Spleen (tissue), 11 donors: ENCODE measurements around the gene PMPCA. TPM values are rescaled to one million over a fixed set of nuclear protein-coding genes. Genes with fewer than 3 reads are reported as not detected.

Experiments used
- DNase-seq: peaks from one replicate; pipeline ENCODE4 v3.0.0-alpha.2; 2020
- H3K27ac ChIP-seq, 8 donors: fragments of 200-600 bp; sonication (generic) in 7 of 8; 1 replicate in 4 of 8; 2 replicates in 4 of 8; pipeline versions ENCODE4 v1.5.0 to v1.8.0; 2016 to 2021; ENCODE audit warnings: inconsistent platforms in 4 of 8, mild to moderate bottlenecking in 4 of 8, moderate library complexity in 1 of 8
- H3K27me3 ChIP-seq, 7 donors: fragments of 200-600 bp; sonication (generic) in 6 of 7; replicated peaks in 1 of 7; 1 replicate in 4 of 7; 2 replicates in 3 of 7; pipeline versions ENCODE4 v1.5.0 to v1.8.0; 2016 to 2021; ENCODE audit warnings: inconsistent platforms in 3 of 7, mild to moderate bottlenecking in 1 of 7
- H3K36me3 ChIP-seq, 6 donors: fragments of 200-600 bp; sonication (generic) in 5 of 6; 1 replicate in 4 of 6; 2 replicates in 2 of 6; pipeline versions ENCODE4 v1.5.0 to v1.8.0; 2016 to 2021; ENCODE audit warnings: inconsistent platforms in 2 of 6
- H3K4me1 ChIP-seq, 6 donors: fragments of 200-600 bp; sonication (generic) in 5 of 6; 1 replicate in 3 of 6; 2 replicates in 3 of 6; pipeline versions ENCODE4 v1.5.0 to v1.8.0; 2016 to 2021; ENCODE audit warnings: inconsistent platforms in 3 of 6
- H3K4me3 ChIP-seq, 8 donors: fragments of 200-600 bp; sonication (generic) in 7 of 8; 1 replicate in 4 of 8; 2 replicates in 4 of 8; pipeline versions ENCODE4 v1.5.0 to v1.8.0; 2016 to 2021; ENCODE audit warnings: inconsistent platforms in 4 of 8, mild to moderate bottlenecking in 4 of 8, moderate library complexity in 2 of 8
- H3K9me3 ChIP-seq, 8 donors: fragments of 200-600 bp; sonication (generic) in 7 of 8; 1 replicate in 4 of 8; 2 replicates in 4 of 8; pipeline versions ENCODE4 v1.5.0 to v1.8.0; 2016 to 2021; ENCODE audit warnings: inconsistent platforms in 4 of 8
- CTCF ChIP-seq, 11 experiments: fragments of 200-600 bp in 7 of 11; fragments of 450-650 bp in 4 of 11; sonication (generic) in 4 of 11; IDR thresholded peaks in 8 of 11; conservative IDR thresholded peaks in 3 of 11; 1 replicate in 7 of 11; 2 replicates in 4 of 11; pipeline versions ENCODE4 v1.4.0 to v1.8.0; 2016 to 2021; ENCODE audit warnings: antibody characterized with exemption in 11 of 11, inconsistent platforms in 4 of 11, mild to moderate bottlenecking in 1 of 11
- POLR2A ChIP-seq, 3 donors: fragments of 450-650 bp; IDR thresholded peaks; one replicate each; pipeline ENCODE4 v1.5.1; 2017; ENCODE audit warnings: antibody characterized with exemption in 3 of 3, mild to moderate bottlenecking in 1 of 3
- POLR2AphosphoS5 ChIP-seq, 3 donors: sonication (generic); formaldehyde crosslinking; IDR thresholded peaks; one replicate each; pipeline ENCODE4 v1.5.1; 2017; ENCODE audit warnings: antibody characterized with exemption in 3 of 3
- WGBS, 5 donors: extraction: QIAGEN DNeasy Blood & Tissue Kit in 3 of 5; methylation state at CpG; one replicate each; pipeline versions ENCODE4 v1.1.5 to v1.1.7; 2013 to 2018; 5-methylcytosine and 5-hydroxymethylcytosine counted together
- intact Hi-C: fragments of 100-400 bp; cut with DNase I; formaldehyde crosslinking; loops from one replicate; pipeline ENCODE4 v1.15.0; 2023; ENCODE audit warnings: low total_unique reads
- polyA plus RNA-seq, 3 donors: library from polyadenylated mRNA; stranded (reverse); fragments of 200-250 nt; gene quantifications; one replicate each; pipeline ENCODE4 v1.2.1, GENCODE V29; 2013
- total RNA-seq, 7 donors: library from RNA; depleted of rRNA in 3 of 7; stranded (reverse); fragments of >200 nt in 3 of 7; fragmentation: NEBNext Ultra II Directional in 4 of 7; extraction: Animal tissue kit (Norgen Biotek cat#: 25700) in 4 of 7; gene quantifications; one replicate each; pipeline versions ENCODE4 v1.1.0 to v1.2.1, GENCODE V29; 2016 to 2021
- donor health status: healthy with polysubstance abuse.
- donor health status: DM: no; HTN: no; CAD: no; lungs with moderate emphysema.
- donor health status: DM: no; HTN: no; CAD: no.
- donor health status: Bipolar disorder and iron deficiency.
- donor health status: healthy.
- donor health status: DM: no; HTN: no; CAD: no.
- donor health status: DM: yes; HTN: yes; CAD: no.

Gene PMPCA
- total and polyA plus RNA-seq, 10 donors: 36.8 to 56.2 (median 47.1) TPM

GRCh38 chr9:136430588-136431234 is 20.3 kb downstream of the PMPCA start:
- Histone ChIP-seq H3K36me3 (peaks cover 0 to 88% (median 38%) of the 10 kb centered on the region in 6 donors), H3K4me3 (no peak overlapping the region), H3K9me3 (no peaks in the 10 kb centered on the region), H3K27ac (peak overlapping the region in 6 of 8 donors; percentile 38 to 72 (median 64)), H3K27me3 (no peaks in the 10 kb centered on the region), H3K4me1 (peaks cover 0 to 22% (median 5%) of the 10 kb centered on the region in 6 donors)
- 80 to 90% (median 86%) methylated on average over 26 to 29 of the region's 29 CpGs for WGBS, 5 donors
- TF ChIP-seq POLR2AphosphoS5 (IDR thresholded peaks at IDR 0.05) (peak in 1 of 3 donors; percentile 18), CTCF (IDR thresholded peaks at IDR 0.05 in 8 of 11, conservative IDR thresholded peaks at IDR 0.05 in 3 of 11) (no peak), POLR2A (IDR thresholded peaks at IDR 0.05) (no peak)
- intact Hi-C loops: no loop called here
- peak; percentile 71 for DNase-seq

GRCh38 chr9:136431782-136432350 is 21.4 kb downstream of the PMPCA start:
- peaks cover 0 to 34% (median 15%) of the 10 kb centered on the region in 6 donors for H3K4me1 ChIP-seq
- no peaks in the 10 kb centered on the region for H3K9me3 ChIP-seq
- H3K36me3 ChIP-seq: peaks cover 0 to 90% (median 41%) of the 10 kb centered on the region in 6 donors
- H3K4me3 ChIP-seq: no peak overlapping the region
- H3K27ac ChIP-seq: no peak overlapping the region
- WGBS, 5 donors: 93 to 97% (median 94%) methylated on average over 18 to 36 of the region's 36 CpGs
- intact Hi-C loops: no loop called here
- H3K27me3 ChIP-seq: no peaks in the 10 kb centered on the region
- no peak for DNase-seq
- TF ChIP-seq CTCF (IDR thresholded peaks at IDR 0.05 in 8 of 11, conservative IDR thresholded peaks at IDR 0.05 in 3 of 11) (no peak), POLR2A (IDR thresholded peaks at IDR 0.05) (no peak), POLR2AphosphoS5 (IDR thresholded peaks at IDR 0.05) (no peak)

GRCh38 chr9:136432591-136432990 is 22.1 kb downstream of the PMPCA start:
- Histone ChIP-seq H3K4me3 (no peak overlapping the region), H3K36me3 (peaks cover 0 to 84% (median 41%) of the 10 kb centered on the region in 6 donors), H3K9me3 (no peaks in the 10 kb centered on the region), H3K27ac (no peak overlapping the region), H3K27me3 (no peaks in the 10 kb centered on the region), H3K4me1 (peaks cover 6 to 41% (median 23%) of the 10 kb centered on the region in 6 donors)
- intact Hi-C loops: no loop called here
- WGBS, 5 donors: 90 to 98% (median 96%) methylated on average over 22 to 26 of the region's 26 CpGs
- TF ChIP-seq CTCF (IDR thresholded peaks at IDR 0.05 in 8 of 11, conservative IDR thresholded peaks at IDR 0.05 in 3 of 11) (no peak), POLR2A (IDR thresholded peaks at IDR 0.05) (no peak), POLR2AphosphoS5 (IDR thresholded peaks at IDR 0.05) (no peak)
- no peak for DNase-seq

GRCh38 chr9:136433043-136433715 is 22.7 kb downstream of the PMPCA start:
- WGBS, 5 donors: 94 to 97% (median 94%) methylated on average over 27 to 36 of the region's 36 CpGs
- DNase-seq: no peak
- Histone ChIP-seq H3K27me3 (no peaks in the 10 kb centered on the region), H3K4me1 (peaks cover 12 to 47% (median 29%) of the 10 kb centered on the region in 6 donors), H3K27ac (no peak overlapping the region), H3K9me3 (no peaks in the 10 kb centered on the region), H3K4me3 (no peak overlapping the region), H3K36me3 (peaks cover 0 to 81% (median 41%) of the 10 kb centered on the region in 6 donors)
- TF ChIP-seq CTCF (IDR thresholded peaks at IDR 0.05 in 8 of 11, conservative IDR thresholded peaks at IDR 0.05 in 3 of 11) (no peak), POLR2A (IDR thresholded peaks at IDR 0.05) (no peak), POLR2AphosphoS5 (IDR thresholded peaks at IDR 0.05) (no peak)
- intact Hi-C loops: no loop called here
